HG03108 (cell line): ENCODE measurements around the gene SPEN.

Source experiments
- ATAC-seq: cut with Tn5 transposase; IDR thresholded peaks from one replicate; pipeline ENCODE4 v1.9.1; 2021; ENCODE audit warnings: moderate library complexity; ENCODE audit not compliant: unreplicated experiment

The SPEN gene

GRCh38 chr1:15959424-15959823, 111.9 kb downstream of the SPEN start:
- no peak for ATAC-seq

DNA sequence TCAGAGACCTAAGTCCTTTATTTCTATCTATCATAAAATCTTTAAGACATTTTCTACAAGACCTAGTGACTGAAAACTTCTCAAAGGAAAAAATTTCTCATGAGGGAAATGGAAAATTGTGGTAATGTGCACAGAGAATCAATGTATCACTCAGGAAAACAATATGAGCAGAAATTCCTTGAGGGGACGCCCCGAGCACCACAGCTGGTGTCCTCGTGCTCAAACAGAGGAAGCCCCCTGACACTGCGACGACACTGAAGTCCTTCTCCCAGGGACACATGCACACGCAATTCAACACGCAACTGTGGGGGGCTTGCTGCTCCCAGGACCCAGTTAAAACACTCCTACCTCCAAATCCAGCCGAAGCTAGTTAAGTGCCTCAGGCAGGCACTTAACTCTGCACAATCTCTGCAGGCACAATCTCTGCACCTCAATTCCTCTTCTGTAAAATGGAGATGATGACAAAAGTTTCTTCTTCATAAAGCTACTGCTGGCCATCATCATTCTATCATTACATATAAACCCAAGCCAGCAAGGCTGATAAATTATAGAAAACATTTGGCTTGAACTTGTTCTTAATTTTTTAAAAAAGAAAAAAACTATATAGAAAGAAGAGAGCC, 112.4 kb downstream of the SPEN start:
- no peak for ATAC-seq

DNA sequence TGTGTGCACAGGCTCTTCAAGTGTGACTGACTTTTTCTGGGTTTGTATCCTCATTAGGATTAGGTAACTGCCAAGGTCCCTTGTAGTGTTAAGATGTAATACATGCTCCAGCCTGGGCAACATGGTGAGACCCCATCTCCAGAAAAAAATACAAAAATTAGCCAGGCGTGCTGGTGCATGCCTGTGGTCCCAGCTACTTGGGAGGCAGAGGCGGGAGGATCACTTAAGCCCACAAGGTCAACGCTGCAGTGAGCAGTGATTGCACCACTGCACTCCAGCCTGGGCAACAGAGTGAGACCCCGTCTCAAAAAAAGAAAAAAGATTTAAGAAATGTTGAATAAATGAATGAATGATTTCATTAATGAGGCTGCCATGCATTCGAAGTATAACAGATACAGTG, 113.3 kb downstream of the SPEN start:
- ATAC-seq = no peak

DNA sequence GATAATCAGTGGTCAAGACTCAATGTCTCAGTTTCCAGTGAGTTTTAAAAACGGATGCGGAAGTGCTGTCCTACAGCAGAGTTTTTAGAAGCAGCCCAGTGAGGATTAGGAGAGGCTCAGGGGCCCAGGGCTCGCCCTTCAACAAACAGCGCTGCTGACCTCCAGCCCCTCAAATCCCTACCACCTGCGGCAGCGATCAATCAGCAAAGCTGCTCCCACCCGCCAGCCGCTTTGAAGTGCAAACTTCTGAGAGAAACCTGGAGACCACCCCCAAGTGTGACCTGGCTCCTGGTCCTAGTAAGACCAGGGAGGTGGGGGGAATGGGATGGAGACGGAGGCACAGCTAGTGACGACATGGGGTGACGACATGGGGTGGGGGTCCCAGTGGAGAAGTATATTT, 114.0 kb downstream of the SPEN start:
- ATAC-seq = no peak

DNA sequence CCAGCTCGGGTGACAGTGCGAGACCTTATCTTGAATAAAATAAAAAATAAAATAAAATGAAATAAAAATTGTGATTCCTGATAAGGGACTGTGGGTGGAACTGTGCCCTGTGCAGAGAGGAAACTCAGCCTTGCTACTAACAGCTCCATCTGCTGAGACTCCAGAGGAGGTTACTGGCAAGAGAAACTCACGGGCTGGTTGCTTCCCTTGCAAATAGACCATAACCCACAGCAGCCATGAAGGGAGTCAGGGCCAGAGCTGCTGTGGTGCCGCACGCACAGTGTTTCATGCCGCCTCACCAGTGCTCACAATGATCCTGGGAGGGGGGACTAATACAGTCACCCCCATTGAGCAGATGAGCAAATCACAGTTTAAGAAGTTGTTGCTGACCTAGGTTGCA, 114.7 kb downstream of the SPEN start:
- no peak for ATAC-seq

GRCh38 chr1:15962671-15963362, 115.3 kb downstream of the SPEN start:
- ATAC-seq = no peak

- no peak for ATAC-seq
Measured at GRCh38 chr1:15963363-15963967, 116.0 kb downstream of the SPEN start.

GRCh38 chr1:15963968-15964648, 116.6 kb downstream of the SPEN start:
- ATAC-seq = no peak

DNA sequence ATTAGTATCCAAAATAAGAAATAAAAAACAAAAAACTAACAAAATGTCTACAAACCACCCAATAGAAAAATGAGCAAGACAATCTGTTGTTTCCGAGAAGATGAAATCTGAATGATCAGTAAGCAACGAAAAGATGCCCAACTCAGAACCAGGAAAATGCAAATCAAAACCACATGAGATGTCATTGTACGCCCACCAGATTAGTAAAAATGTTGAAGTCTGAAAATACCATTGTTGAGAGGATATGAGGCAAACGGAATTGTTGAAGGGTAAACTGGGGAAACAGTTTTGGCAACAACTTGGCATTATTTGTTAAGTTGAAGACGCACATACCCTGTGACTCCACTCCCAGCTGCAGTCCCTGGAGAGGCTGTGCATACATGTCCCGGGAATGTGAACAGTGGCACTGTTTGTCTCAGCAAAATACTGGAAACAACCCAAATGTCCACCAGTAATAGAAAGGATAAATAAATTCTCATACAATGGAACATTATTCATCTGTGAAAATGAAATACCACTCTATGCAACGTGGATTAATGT, 117.8 kb downstream of the SPEN start:
- no peak for ATAC-seq

DNA sequence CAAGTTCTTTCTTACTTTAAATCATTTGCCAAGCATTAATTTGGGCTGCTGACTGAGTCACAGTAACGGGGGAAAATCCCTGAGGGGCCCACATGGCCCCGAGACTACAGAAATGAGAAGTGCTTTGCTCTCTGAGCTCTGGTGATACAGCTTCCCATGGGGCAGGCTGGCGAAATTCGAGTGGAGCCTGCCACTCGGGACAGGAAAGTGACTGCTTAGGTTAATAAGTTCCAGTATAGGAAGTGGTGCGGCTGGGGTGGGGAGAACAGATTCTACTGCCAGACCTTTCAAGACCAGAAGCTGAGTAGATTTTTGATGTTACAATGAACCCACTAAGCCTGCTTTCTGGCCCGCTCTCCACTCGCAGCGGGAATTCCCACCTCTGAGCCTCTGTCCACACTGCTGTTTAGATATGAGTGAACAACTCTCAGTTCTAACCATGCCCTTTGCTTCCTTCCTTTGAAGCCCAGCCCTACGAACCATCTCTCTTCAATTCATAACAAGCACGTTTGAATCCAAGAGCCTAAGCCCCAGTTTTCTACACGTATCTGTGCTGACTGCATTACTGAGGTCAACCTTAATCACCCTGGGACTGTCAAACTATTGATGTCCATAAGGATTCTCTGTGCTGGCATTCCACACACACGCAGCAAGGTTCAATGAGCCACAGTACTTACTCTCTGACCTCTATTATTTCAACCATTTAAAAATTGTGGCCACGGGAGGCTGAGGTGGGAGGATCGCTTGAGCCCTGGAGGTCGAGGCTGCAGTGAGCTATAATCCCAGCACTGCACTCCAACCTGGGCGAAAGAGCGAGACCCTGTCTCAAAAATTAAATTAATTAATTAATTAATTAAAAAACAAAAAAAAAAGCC, 118.8 kb downstream of the SPEN start:
- ATAC-seq = peak; percentile 66

GRCh38 chr1:15966956-15967344, 119.4 kb downstream of the SPEN start:
- no peak for ATAC-seq

DNA sequence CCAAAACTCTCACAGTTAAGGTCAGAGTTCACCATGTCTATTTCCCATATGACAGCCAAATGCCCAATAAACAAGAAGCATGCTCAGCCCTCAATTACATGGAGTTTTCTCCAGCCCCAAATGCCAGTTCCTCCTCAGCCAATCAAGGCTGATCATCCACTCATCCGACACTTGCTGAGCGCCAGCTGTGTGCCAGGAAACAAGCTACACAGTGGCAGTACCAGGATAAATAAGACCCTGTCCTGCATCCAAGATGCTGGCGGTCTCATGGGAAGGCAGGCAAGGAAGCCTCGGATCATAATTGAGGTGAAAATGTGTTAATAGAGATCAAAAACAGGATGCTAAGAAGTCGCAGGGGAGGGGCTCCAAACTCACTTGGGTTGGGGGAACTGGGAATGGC, 120.7 kb downstream of the SPEN start:
- no peak for ATAC-seq

- no peak for ATAC-seq
Measured at GRCh38 chr1:15969321-15969880, 121.9 kb downstream of the SPEN start.

GRCh38 chr1:15970911-15971310, 123.4 kb downstream of the SPEN start:
- no peak for ATAC-seq

GRCh38 chr1:15972409-15972808, 124.9 kb downstream of the SPEN start:
- no peak for ATAC-seq

- ATAC-seq = no peak
Measured at GRCh38 chr1:15973772-15974171, 126.3 kb downstream of the SPEN start.

GRCh38 chr1:15974855-15975254, 127.3 kb downstream of the SPEN start:
- peak; percentile 27 for ATAC-seq

DNA sequence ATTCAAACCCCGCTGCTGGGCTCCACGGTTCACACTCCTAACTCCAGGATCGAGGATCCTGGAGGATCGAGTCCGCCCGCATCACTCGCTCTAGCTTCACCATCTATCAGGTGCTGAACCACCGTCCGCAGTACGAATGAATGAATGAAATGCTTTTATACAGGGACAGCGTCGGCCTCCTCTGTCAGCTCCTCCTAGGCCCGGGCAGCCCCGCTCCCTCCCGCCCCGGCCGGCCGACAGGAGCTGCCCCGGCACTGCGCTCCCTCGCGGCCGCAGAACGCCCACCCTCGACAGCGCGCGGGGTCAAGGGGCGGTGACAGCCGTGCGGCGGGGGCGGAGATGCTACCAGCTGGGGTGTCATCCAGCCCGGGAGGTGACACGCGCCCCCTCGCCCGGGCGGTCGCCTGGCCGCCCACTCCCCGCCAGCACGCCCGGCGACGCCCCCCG, 127.9 kb downstream of the SPEN start:
- peak; percentile 54 for ATAC-seq

- ATAC-seq = peak; percentile 75
Measured at GRCh38 chr1:15975805-15976680, 128.5 kb downstream of the SPEN start, which contains the start of gene ZBTB17. TSS of gene ZBTB17 (minus strand) at chr1:15976101. CDS start at chr1:15948495, 27,606 bp downstream.
